A549 (cell line): Measurements from ENCODE around the gene SLC2A5.

Experiments used
- CHD2 ChIP-seq: fragments of 150-350 bp; IDR thresholded peaks from 2 replicates; pipeline ENCODE4 v1.6.1; 2014; ENCODE audit warnings: low read length; ENCODE audit not compliant: partially characterized antibody
- ELK1 ChIP-seq: fragments of 150-350 bp; IDR thresholded peaks from 2 replicates; pipeline ENCODE4 v1.6.1; 2014; ENCODE audit warnings: low read depth, mild to moderate bottlenecking, low read length
- JUNB ChIP-seq: fragments of >200 bp; sonication (Bioruptor Twin); formaldehyde crosslinking; IDR thresholded peaks from 2 replicates; pipeline ENCODE4 v1.6.1; 2016
- MAX ChIP-seq: IDR thresholded peaks from 2 replicates; pipeline ENCODE4 v1.6.1; 2012
- MYC ChIP-seq: IDR thresholded peaks from 2 replicates; pipeline ENCODE4 v1.6.1; 2012; ENCODE audit warnings: mild to moderate bottlenecking, inconsistent platforms, low read length, improper control_type of control experiment, borderline replicate concordance
- POLR2A ChIP-seq: IDR thresholded peaks from 2 replicates; pipeline ENCODE4 v1.6.1; 2012; ENCODE audit warnings: mild to moderate bottlenecking, low read length
- RAD21 ChIP-seq, 2 experiments: fragments of >200 bp in 1 of 2; sonication (Bioruptor Twin) in 1 of 2; formaldehyde crosslinking in 1 of 2; IDR thresholded peaks in 1 of 2; conservative IDR thresholded peaks in 1 of 2; 2 replicates in 1 of 2; 3 replicates in 1 of 2; pipeline ENCODE4 v1.6.1; 2012 to 2018; ENCODE audit warnings: inconsistent platforms in 1 of 2
- RCOR1 ChIP-seq: fragments of 150-350 bp; IDR thresholded peaks from 2 replicates; pipeline ENCODE4 v1.6.1; 2014; ENCODE audit warnings: antibody characterized with exemption, low read length, low read depth
- RFX5 ChIP-seq: fragments of 450-650 bp; IDR thresholded peaks from 2 replicates; pipeline ENCODE4 v1.7.1; 2014; ENCODE audit warnings: antibody characterized with exemption, mild to moderate bottlenecking, moderate library complexity
- SMC3 ChIP-seq: fragments of >200 bp; sonication (Bioruptor Twin); formaldehyde crosslinking; IDR thresholded peaks from 3 replicates; pipeline ENCODE4 v1.6.1; 2018; ENCODE audit warnings: inconsistent platforms
- SREBF2 ChIP-seq: fragments of 450-650 bp; IDR thresholded peaks from 2 replicates; pipeline ENCODE4 v1.6.1; 2014; ENCODE audit warnings: mild to moderate bottlenecking, moderate library complexity
- TF ChIP-seq, protein P1 (sequence below): fragments of >200 bp; sonication (Bioruptor Twin); formaldehyde crosslinking; IDR thresholded peaks from 3 replicates; pipeline ENCODE4 v1.5.1; 2016
- TF ChIP-seq, protein P2 (sequence below): IDR thresholded peaks from 2 replicates; pipeline ENCODE4 v1.6.1; 2012

DNA sequence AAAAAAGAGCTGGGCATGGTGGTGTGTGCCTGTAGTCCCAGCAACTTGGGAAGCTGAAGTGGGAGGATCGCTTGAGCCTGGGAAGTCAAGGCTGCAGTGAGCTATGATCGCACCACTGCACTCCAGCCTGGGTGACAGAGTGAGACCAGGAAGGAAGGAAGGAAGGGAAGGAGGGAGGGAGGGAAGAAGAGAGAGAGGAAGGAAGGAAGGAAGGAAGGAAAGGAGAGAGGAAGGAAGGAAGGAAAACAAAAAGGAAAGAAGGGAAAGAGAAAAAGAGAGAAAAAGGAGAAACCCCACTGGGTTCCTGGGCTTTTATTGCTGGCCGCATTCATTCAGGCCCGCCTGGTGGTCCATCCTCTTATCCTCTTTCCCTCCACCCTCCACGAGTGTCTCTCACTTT lies 53.0 kb downstream of the SLC2A5 start:
- TF ChIP-seq SMC3 (no peak), POLR2A (no peak), MAX (no peak), MYC (no peak), ELK1 (no peak), RFX5 (no peak), CHD2 (no peak), SREBF2 (no peak), RAD21 (conservative IDR thresholded peaks at IDR 0.05 in 1 of 2, IDR thresholded peaks at IDR 0.05 in 1 of 2) (no peak), JUNB (no peak), RCOR1 (no peak)
- TF ChIP-seq, protein P1, sequence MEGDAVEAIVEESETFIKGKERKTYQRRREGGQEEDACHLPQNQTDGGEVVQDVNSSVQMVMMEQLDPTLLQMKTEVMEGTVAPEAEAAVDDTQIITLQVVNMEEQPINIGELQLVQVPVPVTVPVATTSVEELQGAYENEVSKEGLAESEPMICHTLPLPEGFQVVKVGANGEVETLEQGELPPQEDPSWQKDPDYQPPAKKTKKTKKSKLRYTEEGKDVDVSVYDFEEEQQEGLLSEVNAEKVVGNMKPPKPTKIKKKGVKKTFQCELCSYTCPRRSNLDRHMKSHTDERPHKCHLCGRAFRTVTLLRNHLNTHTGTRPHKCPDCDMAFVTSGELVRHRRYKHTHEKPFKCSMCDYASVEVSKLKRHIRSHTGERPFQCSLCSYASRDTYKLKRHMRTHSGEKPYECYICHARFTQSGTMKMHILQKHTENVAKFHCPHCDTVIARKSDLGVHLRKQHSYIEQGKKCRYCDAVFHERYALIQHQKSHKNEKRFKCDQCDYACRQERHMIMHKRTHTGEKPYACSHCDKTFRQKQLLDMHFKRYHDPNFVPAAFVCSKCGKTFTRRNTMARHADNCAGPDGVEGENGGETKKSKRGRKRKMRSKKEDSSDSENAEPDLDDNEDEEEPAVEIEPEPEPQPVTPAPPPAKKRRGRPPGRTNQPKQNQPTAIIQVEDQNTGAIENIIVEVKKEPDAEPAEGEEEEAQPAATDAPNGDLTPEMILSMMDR: no peak
- TF ChIP-seq, protein P2, sequence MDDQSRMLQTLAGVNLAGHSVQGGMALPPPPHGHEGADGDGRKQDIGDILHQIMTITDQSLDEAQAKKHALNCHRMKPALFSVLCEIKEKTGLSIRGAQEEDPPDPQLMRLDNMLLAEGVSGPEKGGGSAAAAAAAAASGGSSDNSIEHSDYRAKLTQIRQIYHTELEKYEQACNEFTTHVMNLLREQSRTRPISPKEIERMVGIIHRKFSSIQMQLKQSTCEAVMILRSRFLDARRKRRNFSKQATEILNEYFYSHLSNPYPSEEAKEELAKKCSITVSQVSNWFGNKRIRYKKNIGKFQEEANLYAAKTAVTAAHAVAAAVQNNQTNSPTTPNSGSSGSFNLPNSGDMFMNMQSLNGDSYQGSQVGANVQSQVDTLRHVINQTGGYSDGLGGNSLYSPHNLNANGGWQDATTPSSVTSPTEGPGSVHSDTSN: no peak
